Activated CD4-positive, alpha-beta T cell treated with anti-CD3 and anti-CD28 coated beads for 36 hours (primary cell): ENCODE results near the gene FAM118B. TPM values are rescaled to one million over a fixed set of nuclear protein-coding genes. Genes with fewer than 3 reads are reported as not detected.

Experiments used
- ATAC-seq: fragments of 200-7000 bp; cut with Tn5 transposase; one replicate; pipeline ENCODE4 v1.10.0; 2021; ENCODE audit warnings: mild to moderate bottlenecking, moderate library complexity
- CTCF ChIA-PET: fragments of 350-600 bp; sonication (Branson Sonifier 250); formaldehyde crosslinking; loops from one replicate; lab custom pipeline; 2021; ENCODE audit warnings: antibody characterized with exemption; lab: Charles Lee
- POLR2A ChIA-PET: fragments of 350-600 bp; sonication (Branson Sonifier 250); formaldehyde crosslinking; loops from one replicate; lab custom pipeline; 2021; ENCODE audit warnings: antibody characterized with exemption, inconsistent platforms; lab: Charles Lee
- DNase-seq: peaks from one replicate; pipeline ENCODE4 v3.0.0-alpha.2; 2020
- H3K27ac Mint-ChIP-seq: one replicate; pipeline ENCODE4 v1.8.0; 2021; ENCODE audit warnings: mixed read lengths
- H3K27me3 Mint-ChIP-seq: one replicate; pipeline ENCODE4 v1.8.0; 2021; ENCODE audit warnings: mixed read lengths
- H3K36me3 Mint-ChIP-seq: one replicate; pipeline ENCODE4 v1.8.0; 2021; ENCODE audit warnings: low read depth, mixed read lengths
- H3K4me1 Mint-ChIP-seq: one replicate; pipeline ENCODE4 v1.8.0; 2021; ENCODE audit warnings: mixed read lengths
- H3K4me3 Mint-ChIP-seq: one replicate; pipeline ENCODE4 v1.8.0; 2021; ENCODE audit warnings: mild to moderate bottlenecking, moderate library complexity, mixed read lengths
- H3K9me3 Mint-ChIP-seq: one replicate; pipeline ENCODE4 v1.8.0; 2021; ENCODE audit warnings: low read depth, mixed read lengths
- intact Hi-C, 2 experiments: fragments of 100-400 bp; cut with DNase I in 1 of 2; cut with micrococcal nuclease in 1 of 2; formaldehyde crosslinking; loops; one replicate each; pipeline versions ENCODE4 v1.14.2 to v1.15.1; 2022 to 2024; cut with DNase I, micrococcal nuclease
- total RNA-seq, 2 experiments: library from RNA; stranded (reverse); gene quantifications; one replicate each; pipeline ENCODE4 v1.2.3, GENCODE V29; 2021

Gene FAM118B
- total RNA-seq, 2 experiments from 2014 or later, result 8.9 to 9.0 TPM

- no peak for ATAC-seq
- no peak for DNase-seq
- no peak overlapping the region for H3K4me3 Mint-ChIP-seq
- H3K27me3 Mint-ChIP-seq, result no peaks in the 10 kb centered on the region
- CTCF ChIA-PET, result no interaction called here
- peaks cover 57% of the 10 kb centered on the region for H3K36me3 Mint-ChIP-seq
- intact Hi-C loops, result no loop called here
- H3K4me1 Mint-ChIP-seq, result peaks cover 9% of the 10 kb centered on the region
- H3K27ac Mint-ChIP-seq, result no peak overlapping the region
- no peaks in the 10 kb centered on the region for H3K9me3 Mint-ChIP-seq
- POLR2A ChIA-PET, result no interaction called here
Measured at GRCh38 chr11:126205359-126205758, 6.2 kb upstream of the FAM118B start.

GRCh38 chr11:126207896-126208295 lies 3.7 kb upstream of the FAM118B start:
- Mint-ChIP-seq H3K27ac (no peak overlapping the region), H3K4me3 (no peak overlapping the region), H3K27me3 (no peaks in the 10 kb centered on the region), H3K9me3 (no peaks in the 10 kb centered on the region), H3K36me3 (peaks cover 47% of the 10 kb centered on the region), H3K4me1 (peaks cover 24% of the 10 kb centered on the region)
- intact Hi-C loops, result no loop called here
- POLR2A ChIA-PET, result no interaction called here
- DNase-seq (no peak), ATAC-seq (no peak)
- CTCF ChIA-PET, result no interaction called here

GRCh38 chr11:126210871-126211235 lies 729 bp upstream of the FAM118B start:
- intact Hi-C loops, result loop anchor here (1.0 to 10.0 kb wide), 13 partner anchors 57 to 1586 kb away; partner anchors contain the start of genes TIRAP (in 2 of the 2), CHEK1 (in 1 of the 2), DCPS (in 1 of the 2) and FOXRED1 (in 1 of the 2)
- ATAC-seq, result no peak
- Mint-ChIP-seq H3K27me3 (no peaks in the 10 kb centered on the region), H3K4me3 (peak overlapping the region; percentile 98), H3K9me3 (no peaks in the 10 kb centered on the region), H3K36me3 (peaks cover 31% of the 10 kb centered on the region), H3K27ac (peak overlapping the region; percentile 93), H3K4me1 (peaks cover 35% of the 10 kb centered on the region)
- no peak for DNase-seq
- ChIA-PET CTCF (interaction anchor here (0.8 to 1.5 kb wide), 2 partner anchors 10 to 21 kb away, joined by 3 read pairs; no protein-coding TSS in a partner anchor), POLR2A (interaction anchor here (1.0 kb wide), 1 partner anchor 10 kb away, joined by 4 read pairs; no protein-coding TSS in a partner anchor)

- Mint-ChIP-seq H3K4me1 (peaks cover 44% of the 10 kb centered on the region), H3K4me3 (peak overlapping the region; percentile 98), H3K9me3 (no peaks in the 10 kb centered on the region), H3K27ac (peak overlapping the region; percentile 49), H3K36me3 (peaks cover 22% of the 10 kb centered on the region), H3K27me3 (no peaks in the 10 kb centered on the region)
- intact Hi-C loops, result loop anchor here (5.0 to 10.0 kb wide), 2 partner anchors 70 to 1587 kb away; partner anchors contain the start of genes TBRG1 (in 1 of the 2) and TIRAP (in 1 of the 2)
- ChIA-PET POLR2A (interaction anchor here (0.6 to 1.0 kb wide), 3 partner anchors 33 to 324 kb away, joined by 3 read pairs; partner anchors contain the start of gene DCPS), CTCF (interaction anchor here (0.6 to 0.8 kb wide), 3 partner anchors 16 to 674 kb away, joined by 3 read pairs; no protein-coding TSS in a partner anchor)
- DNase-seq, result no peak
- no peak for ATAC-seq
Measured at GRCh38 chr11:126212089-126212660, 593 bp downstream of the FAM118B start.

GRCh38 chr11:126214441-126214840 lies 2.9 kb downstream of the FAM118B start:
- ChIA-PET POLR2A (no interaction called here), CTCF (no interaction called here)
- no peak for ATAC-seq
- no peak for DNase-seq
- peaks cover 12% of the 10 kb centered on the region for H3K36me3 Mint-ChIP-seq
- no peak overlapping the region for H3K27ac Mint-ChIP-seq
- H3K4me3 Mint-ChIP-seq, result no peak overlapping the region
- H3K9me3 Mint-ChIP-seq, result no peaks in the 10 kb centered on the region
- intact Hi-C loops, result loop anchor here (5.0 to 10.0 kb wide), 2 partner anchors 68 to 1590 kb away; partner anchors contain the start of genes TBRG1 (in 1 of the 2) and TIRAP (in 1 of the 2)
- peaks cover 51% of the 10 kb centered on the region for H3K4me1 Mint-ChIP-seq
- no peaks in the 10 kb centered on the region for H3K27me3 Mint-ChIP-seq

GRCh38 chr11:126214841-126215240 lies 3.3 kb downstream of the FAM118B start:
- ChIA-PET POLR2A (no interaction called here), CTCF (no interaction called here)
- H3K4me1 Mint-ChIP-seq, result peaks cover 49% of the 10 kb centered on the region

GRCh38 chr11:126216526-126217305 lies 5.1 kb downstream of the FAM118B start:
- Mint-ChIP-seq H3K27ac (no peak overlapping the region), H3K4me1 (peaks cover 40% of the 10 kb centered on the region), H3K9me3 (no peaks in the 10 kb centered on the region), H3K27me3 (no peaks in the 10 kb centered on the region), H3K36me3 (no peaks in the 10 kb centered on the region), H3K4me3 (no peak overlapping the region)
- intact Hi-C loops, result loop anchor here in 1 of 2 experiments (10.0 kb wide), 1 partner anchor 1592 kb away; the partner anchor contains the start of gene TBRG1
- CTCF ChIA-PET, result interaction anchor here (0.5 kb wide), 1 partner anchor 18 kb away, joined by 3 read pairs; no protein-coding TSS in a partner anchor
- peak; percentile 57 for ATAC-seq
- DNase-seq, result no peak
- POLR2A ChIA-PET, result interaction anchor here (0.7 kb wide), 1 partner anchor 314 kb away, joined by 3 read pairs; the partner anchor contains the start of gene PUS3

More at GRCh38 chr11:126214841-126215240, 3.3 kb downstream of the FAM118B start:
- intact Hi-C loops, result loop anchor here (5.0 to 10.0 kb wide), 2 partner anchors 67 to 1590 kb away; partner anchors contain the start of genes TBRG1 (in 1 of the 2) and TIRAP (in 1 of the 2)
- H3K36me3 Mint-ChIP-seq, result peaks cover 8% of the 10 kb centered on the region
- H3K4me3 Mint-ChIP-seq, result no peak overlapping the region
- no peak for ATAC-seq
- no peaks in the 10 kb centered on the region for H3K9me3 Mint-ChIP-seq
- no peaks in the 10 kb centered on the region for H3K27me3 Mint-ChIP-seq
- DNase-seq, result no peak
- no peak overlapping the region for H3K27ac Mint-ChIP-seq

GRCh38 chr11:126217491-126217890 lies 5.9 kb downstream of the FAM118B start:
- Mint-ChIP-seq H3K9me3 (no peaks in the 10 kb centered on the region), H3K4me3 (no peak overlapping the region), H3K27ac (no peak overlapping the region), H3K4me1 (peaks cover 33% of the 10 kb centered on the region), H3K27me3 (no peaks in the 10 kb centered on the region), H3K36me3 (peaks cover 1% of the 10 kb centered on the region)
- ATAC-seq (no peak), DNase-seq (no peak)
- intact Hi-C loops, result loop anchor here in 1 of 2 experiments (10.0 kb wide), 1 partner anchor 1593 kb away; the partner anchor contains the start of gene TBRG1
- ChIA-PET CTCF (interaction anchor here (0.5 kb wide), 1 partner anchor 19 kb away, joined by 3 read pairs; no protein-coding TSS in a partner anchor), POLR2A (interaction anchor here (0.6 to 0.7 kb wide), 2 partner anchors 162 to 315 kb away, joined by 3 read pairs; partner anchors contain the start of gene PUS3)

- H3K36me3 Mint-ChIP-seq, result peaks cover 1% of the 10 kb centered on the region
- no peaks in the 10 kb centered on the region for H3K27me3 Mint-ChIP-seq
- no peaks in the 10 kb centered on the region for H3K9me3 Mint-ChIP-seq
- H3K4me3 Mint-ChIP-seq, result no peak overlapping the region
- H3K27ac Mint-ChIP-seq, result no peak overlapping the region
- intact Hi-C loops, result loop anchor here in 1 of 2 experiments (10.0 kb wide), 1 partner anchor 1595 kb away; the partner anchor contains the start of gene TBRG1
- ATAC-seq, result no peak
- ChIA-PET POLR2A (no interaction called here), CTCF (interaction anchor here (0.6 to 0.8 kb wide), 3 partner anchors 10 to 271 kb away, joined by 3 to 4 read pairs (median 3); no protein-coding TSS in a partner anchor)
- no peak for DNase-seq
- peaks cover 23% of the 10 kb centered on the region for H3K4me1 Mint-ChIP-seq
Measured at GRCh38 chr11:126219547-126219946, 8.0 kb downstream of the FAM118B start.

- no peaks in the 10 kb centered on the region for H3K9me3 Mint-ChIP-seq
- no peak overlapping the region for H3K4me3 Mint-ChIP-seq
- ChIA-PET POLR2A (no interaction called here), CTCF (interaction anchor here (0.7 to 1.4 kb wide), 2 partner anchors 26 to 1099 kb away, joined by 3 to 5 read pairs; no protein-coding TSS in a partner anchor)
- no peak overlapping the region for H3K27ac Mint-ChIP-seq
- peaks cover 3% of the 10 kb centered on the region for H3K36me3 Mint-ChIP-seq
- no peaks in the 10 kb centered on the region for H3K27me3 Mint-ChIP-seq
- DNase-seq (no peak), ATAC-seq (no peak)
- H3K4me1 Mint-ChIP-seq, result peaks cover 2% of the 10 kb centered on the region
- intact Hi-C loops, result no loop called here
Measured at GRCh38 chr11:126224647-126225294, 13.2 kb downstream of the FAM118B start.
